Type B pancreatic cell (in vitro differentiated cells): ENCODE data around the gene TFF3. TPM values are rescaled to one million over a fixed set of nuclear protein-coding genes. Genes with fewer than 3 reads are reported as not detected.

Source experiments
- DNase-seq: peaks from one replicate; pipeline ENCODE4 v3.0.0; 2021; ENCODE audit warnings: mixed read lengths; ENCODE audit not compliant: unreplicated experiment; ENCODE audit errors: extremely low spot score
- H3K27ac Mint-ChIP-seq: 2 replicates; pipeline ENCODE4 v1.8.0; 2021; ENCODE audit warnings: mild to moderate bottlenecking, mixed read lengths
- H3K27me3 Mint-ChIP-seq: 2 replicates; pipeline ENCODE4 v1.8.0; 2021; ENCODE audit warnings: mixed read lengths
- H3K36me3 Mint-ChIP-seq: 2 replicates; pipeline ENCODE4 v1.8.0; 2021; ENCODE audit warnings: mixed read lengths
- H3K4me1 Mint-ChIP-seq: one replicate; pipeline ENCODE4 v1.8.0; 2021; ENCODE audit warnings: mixed read lengths; ENCODE audit not compliant: unreplicated experiment
- H3K4me3 Mint-ChIP-seq: 2 replicates; pipeline ENCODE4 v1.8.0; 2021; ENCODE audit warnings: mild to moderate bottlenecking, mixed read lengths
- H3K9me3 Mint-ChIP-seq: 2 replicates; pipeline ENCODE4 v1.8.0; 2021; ENCODE audit warnings: mixed read lengths
- CTCF ChIP-seq: fragments of 200-600 bp; sonication (generic); conservative IDR thresholded peaks from 2 replicates; pipeline ENCODE4 v1.5.0; 2021; ENCODE audit warnings: antibody characterized with exemption, mild to moderate bottlenecking
- total RNA-seq: library from RNA; stranded (reverse); gene quantifications from 2 replicates; pipeline ENCODE4 v1.2.1, GENCODE V29; 2021; ENCODE audit warnings: low replicate concordance

The TFF3 gene
- total RNA-seq, 1 donor from 2014 or later = 31.5 TPM

DNA sequence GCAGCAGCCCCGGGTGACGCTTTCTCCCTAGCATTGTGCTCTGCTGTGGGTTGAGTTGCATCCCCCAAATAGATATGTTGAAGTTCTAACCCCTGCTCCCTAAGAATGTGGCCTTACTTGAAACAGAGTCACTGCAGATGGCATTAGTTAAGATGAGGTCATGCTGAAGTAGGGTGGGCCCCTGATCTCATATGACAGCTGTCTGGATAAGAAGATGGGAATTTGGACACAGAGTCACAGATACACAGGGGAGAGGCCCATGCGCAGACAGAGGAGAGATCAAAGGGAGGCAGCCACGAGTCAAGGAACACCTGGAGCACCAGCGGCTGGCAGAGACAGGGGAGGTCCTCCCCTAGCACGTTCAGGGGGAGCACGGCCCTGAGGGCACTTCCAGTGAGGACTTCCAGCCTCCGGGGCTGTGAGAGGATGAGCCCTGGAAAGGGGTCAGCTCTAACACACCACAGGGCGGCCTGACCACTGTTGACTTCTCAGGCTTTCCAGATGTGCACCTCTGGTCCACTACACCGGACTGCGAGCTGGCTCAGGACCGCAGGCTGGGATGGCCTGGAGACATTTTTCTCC is 49.9 kb downstream of the TFF3 start:
- H3K36me3 Mint-ChIP-seq = no peaks in the 10 kb centered on the region
- DNase-seq = no peak
- H3K9me3 Mint-ChIP-seq = no peaks in the 10 kb centered on the region
- TF ChIP-seq CTCF = no peak
- H3K27me3 Mint-ChIP-seq = peaks cover 11% of the 10 kb centered on the region
- peaks cover 14% of the 10 kb centered on the region for H3K4me1 Mint-ChIP-seq
- H3K4me3 Mint-ChIP-seq = no peak overlapping the region
- no peak overlapping the region for H3K27ac Mint-ChIP-seq

DNA sequence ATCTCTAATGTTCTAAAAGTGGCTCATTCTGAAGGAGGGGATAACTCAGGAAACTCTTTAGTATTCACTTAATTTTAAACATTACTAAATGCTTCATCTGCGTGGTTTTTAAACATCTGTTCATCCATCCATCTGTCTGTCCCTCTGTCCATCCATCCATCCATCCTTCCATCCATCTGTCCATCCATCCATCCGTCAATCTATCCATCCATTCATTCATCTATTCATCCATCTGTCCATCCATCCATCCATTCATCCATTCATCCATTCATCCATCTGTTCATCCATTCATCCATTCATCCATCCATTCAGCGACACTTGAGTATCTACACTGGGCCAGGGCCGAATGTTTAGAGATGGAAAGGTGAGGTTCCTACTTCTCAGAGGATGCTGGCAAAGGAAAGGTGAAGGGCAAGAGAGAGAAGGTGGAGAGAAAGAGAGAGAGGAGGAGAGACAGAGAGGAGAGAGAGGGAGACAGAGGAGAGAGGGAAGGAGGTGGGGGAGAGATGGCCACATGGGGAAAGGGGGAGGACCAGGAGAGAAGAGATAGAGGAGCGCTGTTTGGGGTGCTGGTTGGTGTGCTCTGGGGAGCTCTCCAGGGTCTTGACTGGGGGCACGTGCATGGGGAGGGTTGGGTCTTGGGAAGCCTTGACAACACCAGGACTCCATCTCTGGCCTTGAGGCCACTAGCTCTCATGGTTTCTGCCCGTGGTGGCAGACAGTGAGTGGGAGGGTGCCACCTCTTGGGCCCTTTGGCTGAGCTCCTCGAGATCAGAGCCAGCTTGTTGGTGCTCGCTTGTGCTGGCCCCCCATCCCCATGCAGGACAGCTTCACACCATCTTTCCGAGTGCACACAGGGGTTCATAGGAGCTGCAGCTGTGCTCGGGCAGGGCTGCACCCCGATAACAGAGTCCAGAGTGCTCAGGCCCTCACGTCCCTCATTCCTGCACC is 50.7 kb downstream of the TFF3 start:
- no peak overlapping the region for H3K4me3 Mint-ChIP-seq
- DNase-seq = no peak
- H3K36me3 Mint-ChIP-seq = no peaks in the 10 kb centered on the region
- H3K27me3 Mint-ChIP-seq = peaks cover 11% of the 10 kb centered on the region
- H3K27ac Mint-ChIP-seq = no peak overlapping the region
- peaks cover 14% of the 10 kb centered on the region for H3K4me1 Mint-ChIP-seq
- H3K9me3 Mint-ChIP-seq = no peaks in the 10 kb centered on the region
- TF ChIP-seq CTCF = no peak

GRCh38 chr21:42263591-42264131 is 51.5 kb downstream of the TFF3 start:
- Mint-ChIP-seq H3K27me3 (peaks cover 11% of the 10 kb centered on the region), H3K4me3 (no peak overlapping the region), H3K36me3 (no peaks in the 10 kb centered on the region), H3K27ac (no peak overlapping the region), H3K4me1 (peaks cover 14% of the 10 kb centered on the region), H3K9me3 (no peaks in the 10 kb centered on the region)
- TF ChIP-seq CTCF = no peak
- DNase-seq = no peak

DNA sequence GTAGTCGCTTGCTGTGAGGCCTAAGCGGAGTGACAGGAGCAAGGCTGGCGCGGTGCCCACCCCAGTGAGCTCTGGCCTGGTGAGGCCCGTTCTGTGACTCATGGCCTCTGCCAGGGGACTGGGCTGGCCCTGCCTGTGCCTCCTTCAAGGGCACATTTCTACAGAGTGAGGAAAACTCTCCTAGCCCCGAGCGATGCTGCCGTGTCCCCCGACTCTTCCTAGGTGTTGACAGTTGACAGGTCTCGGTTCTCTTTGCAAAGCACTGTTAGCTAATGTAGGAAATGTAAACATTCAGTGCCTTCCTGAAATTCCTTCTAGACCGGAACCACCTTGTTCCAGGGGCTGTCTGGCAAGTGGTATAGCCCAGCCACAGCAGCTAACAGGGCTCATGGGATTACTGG is 52.4 kb downstream of the TFF3 start:
- no peaks in the 10 kb centered on the region for H3K36me3 Mint-ChIP-seq
- DNase-seq = no peak
- H3K27ac Mint-ChIP-seq = no peak overlapping the region
- H3K9me3 Mint-ChIP-seq = no peaks in the 10 kb centered on the region
- H3K27me3 Mint-ChIP-seq = peaks cover 14% of the 10 kb centered on the region
- TF ChIP-seq CTCF = no peak
- no peak overlapping the region for H3K4me3 Mint-ChIP-seq
- H3K4me1 Mint-ChIP-seq = peaks cover 14% of the 10 kb centered on the region

DNA sequence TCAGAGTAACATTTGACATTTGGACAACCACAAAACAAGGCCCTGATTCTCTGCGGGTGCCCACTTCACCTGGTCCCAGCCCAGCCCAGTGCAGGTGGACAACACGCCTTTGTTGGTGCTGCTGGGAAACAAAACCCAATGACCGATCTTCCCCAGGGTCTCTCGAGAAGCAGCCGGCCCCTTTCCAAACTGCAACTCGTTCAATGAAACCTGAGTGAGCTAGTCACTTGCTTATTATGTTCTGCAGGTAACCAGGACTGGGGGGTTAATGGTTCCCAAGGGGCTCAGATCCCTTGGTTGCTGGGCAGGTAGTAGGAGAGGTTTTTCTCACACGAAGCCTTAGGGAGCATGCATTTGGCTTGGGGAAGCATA is 53.4 kb downstream of the TFF3 start:
- H3K36me3 Mint-ChIP-seq = no peaks in the 10 kb centered on the region
- H3K4me3 Mint-ChIP-seq = no peak overlapping the region
- peaks cover 18% of the 10 kb centered on the region for H3K4me1 Mint-ChIP-seq
- no peaks in the 10 kb centered on the region for H3K9me3 Mint-ChIP-seq
- no peak for TF ChIP-seq CTCF
- no peak for DNase-seq
- peaks cover 14% of the 10 kb centered on the region for H3K27me3 Mint-ChIP-seq
- no peak overlapping the region for H3K27ac Mint-ChIP-seq

Other genes starting within 250 kb of the TFF3 start
- 0.36 and 1.0 TPM in 2 replicates for gene UMODL1, start 244.1 kb downstream of the TFF3 start, total RNA-seq
- gene ABCG1, start 96.3 kb downstream of the TFF3 start, total RNA-seq = 6.2 and 8.4 TPM in 2 replicates
- 5.2 and 11.3 TPM in 2 replicates for gene TFF2, start 35.6 kb upstream of the TFF3 start, total RNA-seq
- gene TFF1, start 51.1 kb upstream of the TFF3 start, total RNA-seq = 42.6 and 136 TPM in 2 replicates
- gene TMPRSS3, start 80.6 kb upstream of the TFF3 start, total RNA-seq = 0.74 and 1.3 TPM in 2 replicates
- gene UBASH3A, start 88.5 kb upstream of the TFF3 start, total RNA-seq = not detected in 2 replicates
- gene RSPH1, start 180.8 kb upstream of the TFF3 start, total RNA-seq = 2.1 and 5.2 TPM in 2 replicates
- gene SLC37A1, start 198.4 kb upstream of the TFF3 start, total RNA-seq = 24.8 and 44.2 TPM in 2 replicates